Measurements from ENCODE around the gene LONP2.
"Not testable (repeated sequence)": the region's sequence is repeated elsewhere in the genome, so short reads cannot be mapped to it uniquely, and the experiment has no call there.

LONP2 gene

GRCh38 chr16:48294724-48295123, 50.6 kb downstream of the LONP2 start:
- no peak for DNase-seq

DNA sequence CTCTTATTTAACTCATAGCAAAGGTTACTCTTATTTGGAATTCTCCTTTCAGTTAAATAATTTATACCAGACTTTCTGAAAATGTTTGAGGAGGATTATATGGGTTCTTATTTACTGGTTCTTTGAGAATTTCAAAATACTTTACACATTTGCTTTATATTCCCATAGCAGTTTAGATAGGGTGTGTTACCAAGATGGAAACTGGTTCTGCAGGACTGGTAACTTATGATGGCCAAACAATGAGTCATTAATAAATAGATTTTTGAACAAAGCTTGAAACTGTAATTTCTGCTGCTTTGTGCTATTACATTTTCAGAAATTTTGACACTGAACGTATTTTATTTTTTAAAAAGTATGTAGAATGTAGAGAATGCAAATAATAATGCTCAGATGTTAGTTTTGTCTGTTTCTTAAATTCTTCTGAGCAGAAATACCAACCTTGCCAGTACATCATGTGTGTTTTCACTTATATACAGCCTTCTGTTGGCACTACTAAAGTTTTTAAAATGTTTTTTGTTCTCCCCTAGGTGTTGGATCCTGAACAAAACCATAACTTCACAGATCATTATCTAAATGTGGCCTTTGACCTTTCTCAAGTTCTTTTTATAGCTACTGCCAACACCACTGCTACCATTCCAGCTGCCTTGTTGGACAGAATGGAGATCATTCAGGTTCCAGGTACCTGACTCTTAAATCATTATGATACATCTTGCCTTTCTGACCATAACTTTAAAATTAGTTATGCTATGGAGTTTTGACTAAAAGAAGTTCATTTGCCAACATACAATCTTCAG, 51.6 kb downstream of the LONP2 start:
- DNase-seq: no peak

DNA sequence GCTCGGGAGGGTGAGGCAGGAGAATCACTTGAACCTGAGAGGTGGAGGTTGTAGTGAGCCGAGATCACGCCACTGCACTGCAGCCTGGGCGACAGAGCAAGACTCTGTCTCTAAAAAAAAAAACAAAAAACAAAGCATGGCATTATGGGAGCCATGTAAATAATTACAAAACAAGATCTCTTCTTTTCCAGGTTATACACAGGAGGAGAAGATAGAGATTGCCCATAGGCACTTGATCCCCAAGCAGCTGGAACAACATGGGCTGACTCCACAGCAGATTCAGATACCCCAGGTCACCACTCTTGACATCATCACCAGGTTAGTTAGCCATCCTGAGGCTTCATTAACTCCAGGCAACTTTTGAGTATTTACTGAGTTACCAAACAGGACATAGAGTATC, 55.4 kb downstream of the LONP2 start:
- DNase-seq: no peak

GRCh38 chr16:48300391-48300856, 56.3 kb downstream of the LONP2 start:
- DNase-seq: no peak

- DNase-seq: no peak
Measured at GRCh38 chr16:48308535-48308934, 64.4 kb downstream of the LONP2 start.

- DNase-seq: no peak
Measured at GRCh38 chr16:48310908-48311641, 67.0 kb downstream of the LONP2 start.

GRCh38 chr16:48313905-48314304, 69.8 kb downstream of the LONP2 start:
- not testable (repeated sequence) for DNase-seq

GRCh38 chr16:48317026-48317425, 72.9 kb downstream of the LONP2 start:
- DNase-seq: no peak

DNA sequence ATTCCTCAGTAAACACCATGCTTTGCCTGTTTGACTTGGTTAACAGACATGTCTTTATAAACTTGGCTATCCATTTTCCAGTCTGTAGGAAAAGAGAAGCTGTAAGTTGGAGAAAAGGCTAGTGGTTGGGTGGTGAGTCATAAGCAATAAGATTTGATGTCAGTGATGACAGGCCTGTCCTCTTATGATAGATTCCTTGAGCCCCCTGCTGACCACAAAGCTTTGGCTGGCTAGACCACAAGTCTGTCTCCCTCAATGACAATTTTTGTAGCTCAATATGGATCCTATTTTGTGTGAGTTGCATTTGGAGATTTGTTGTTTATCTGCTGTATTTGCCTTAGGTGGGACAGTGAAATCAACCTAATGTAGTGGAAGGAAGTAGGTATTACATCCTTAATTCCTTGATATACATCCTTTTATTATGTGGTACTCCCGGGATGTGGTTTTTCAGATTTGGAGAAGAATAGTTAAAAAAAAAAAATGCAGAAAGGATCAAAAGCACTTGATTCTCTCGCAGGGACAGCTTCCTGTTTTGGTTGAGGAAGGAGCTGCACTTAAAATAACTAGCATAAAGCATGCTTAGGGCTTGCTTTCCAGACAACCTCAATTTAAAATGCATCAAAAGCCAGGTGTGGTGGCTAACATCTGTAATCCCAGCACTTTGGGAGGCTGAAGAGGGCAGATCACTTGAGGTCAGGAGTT, 73.7 kb downstream of the LONP2 start:
- DNase-seq: no peak

DNA sequence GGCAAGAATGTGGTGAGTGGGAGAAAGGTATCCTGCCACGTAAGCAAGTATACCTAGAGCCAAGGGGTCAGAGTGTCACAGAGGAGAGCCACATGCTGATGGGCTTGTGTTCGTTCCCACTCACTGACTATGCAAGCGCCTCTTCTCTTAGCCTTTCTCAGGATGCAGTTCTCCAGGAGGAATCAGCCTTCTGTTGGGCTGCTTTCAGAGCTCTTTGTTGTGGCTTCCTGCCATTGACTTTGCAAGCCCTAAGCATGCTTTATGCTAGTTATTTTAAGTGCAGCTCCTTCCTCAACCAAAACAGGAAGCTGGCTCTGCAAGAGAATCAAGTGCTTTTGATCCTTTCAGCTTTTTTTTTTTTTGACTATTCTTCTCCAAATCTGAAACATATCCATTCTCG, 74.5 kb downstream of the LONP2 start:
- no peak for DNase-seq

GRCh38 chr16:48321317-48322036, 77.4 kb downstream of the LONP2 start:
- DNase-seq: no peak

GRCh38 chr16:48323783-48324775, 80.0 kb downstream of the LONP2 start:
- no peak for DNase-seq

DNA sequence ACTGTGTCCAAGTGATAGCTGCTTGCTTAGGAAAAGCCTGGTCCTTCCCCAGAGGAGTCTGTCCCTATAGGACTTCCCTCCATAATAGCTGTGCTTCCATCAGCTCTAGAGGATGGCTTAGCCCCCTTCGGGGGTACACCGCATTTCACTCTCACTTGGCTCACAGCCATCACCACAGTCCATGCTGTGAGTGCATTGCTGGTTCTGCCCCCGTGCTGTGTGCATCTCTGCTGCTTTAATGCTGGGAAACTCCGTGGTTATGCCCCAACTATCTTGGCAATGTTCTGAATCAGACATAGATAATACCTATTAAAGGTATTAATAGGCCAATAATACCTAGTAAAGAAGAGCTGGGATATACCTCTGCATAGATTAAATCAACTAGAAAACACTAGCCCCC, 82.8 kb downstream of the LONP2 start:
- DNase-seq: no peak

DNA sequence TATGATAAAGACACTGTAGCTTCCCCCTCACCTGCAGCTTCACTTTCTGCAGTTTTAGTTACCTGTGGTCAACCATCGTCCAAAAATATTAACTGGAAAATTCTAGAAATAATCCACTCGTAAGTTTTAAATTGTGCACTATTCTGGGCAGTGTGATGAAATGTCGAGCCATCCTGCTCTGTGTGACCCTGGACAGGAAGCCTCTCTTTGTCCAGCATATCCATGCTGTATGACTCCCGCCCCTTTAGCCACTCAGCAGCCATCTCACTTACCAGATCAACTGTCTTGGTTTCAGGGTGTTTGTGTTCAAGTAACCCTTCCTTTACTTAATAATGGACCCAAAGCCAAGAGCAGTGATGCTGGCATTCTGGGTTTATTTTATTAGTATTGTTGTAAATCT, 85.0 kb downstream of the LONP2 start:
- no peak for DNase-seq

GRCh38 chr16:48330189-48330840, 86.2 kb downstream of the LONP2 start:
- no peak for DNase-seq

GRCh38 chr16:48330841-48331192, 86.7 kb downstream of the LONP2 start:
- no peak for DNase-seq

DNA sequence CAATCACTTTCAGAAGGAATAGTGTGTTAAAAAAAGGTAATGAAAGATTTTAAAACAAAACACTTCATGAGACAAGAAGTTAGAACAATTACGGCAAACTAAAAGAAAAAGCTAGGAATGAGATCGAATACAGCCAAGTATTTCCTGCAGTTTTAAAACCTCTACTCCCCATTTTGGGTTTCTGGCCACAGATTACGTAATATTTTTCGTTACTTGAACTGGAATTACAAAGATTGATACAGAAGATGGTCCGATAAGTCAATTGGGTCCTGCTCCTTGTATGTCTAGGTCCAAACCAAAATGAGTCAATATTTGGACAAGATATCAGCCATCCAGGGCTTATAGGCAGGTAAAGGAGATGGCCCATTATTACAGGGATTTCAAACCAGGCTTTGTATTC, 88.9 kb downstream of the LONP2 start:
- DNase-seq: no peak

DNA sequence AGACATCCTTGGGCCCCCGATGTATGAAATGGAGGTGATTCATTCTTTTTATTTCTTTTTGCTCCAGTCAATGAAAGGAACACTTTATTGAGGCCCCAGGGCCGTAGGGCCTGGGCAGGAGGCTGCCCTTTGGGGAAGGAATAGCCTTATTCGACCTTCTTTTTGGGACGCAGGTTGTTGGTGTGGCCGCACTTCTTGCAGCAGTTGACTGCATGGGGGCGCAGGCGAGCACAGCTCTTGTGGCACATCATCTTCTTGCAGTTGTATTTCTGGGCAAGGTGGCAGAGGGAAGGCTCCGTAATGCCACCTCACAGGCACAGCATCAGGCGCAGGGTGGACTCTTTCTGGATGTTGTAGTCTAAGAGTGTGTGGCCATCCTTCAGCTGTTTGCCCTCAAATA, 90.2 kb downstream of the LONP2 start:
- DNase-seq: no peak

GRCh38 chr16:48335961-48336360, 91.9 kb downstream of the LONP2 start:
- no peak for DNase-seq

DNA sequence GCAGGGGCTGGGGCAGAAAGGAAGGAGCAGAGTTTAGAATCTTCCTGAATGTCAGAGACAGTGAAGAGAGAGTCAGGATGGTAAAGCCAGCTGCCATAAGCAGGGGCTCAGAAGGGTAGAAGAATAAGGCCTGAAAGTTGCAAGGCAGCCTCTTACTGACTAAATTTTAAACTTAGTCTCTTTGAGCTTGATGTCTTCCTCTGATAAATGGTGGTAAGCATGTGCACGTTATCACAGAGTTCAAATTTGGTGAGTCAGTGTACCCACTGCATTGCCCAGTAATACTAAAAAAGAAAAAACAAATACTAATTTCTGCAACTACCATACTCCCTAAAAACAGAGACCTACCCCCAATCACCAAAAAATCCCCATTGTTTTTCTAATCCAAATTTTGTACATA, 96.0 kb downstream of the LONP2 start:
- DNase-seq: no peak

GRCh38 chr16:48342591-48342990, 98.5 kb downstream of the LONP2 start:
- no peak for DNase-seq

Measured in NCI-H1694 (cell line).